ENCODE results near the gene RCVRN. TPM values are rescaled to one million over a fixed set of nuclear protein-coding genes. Genes with fewer than 3 reads are reported as not detected.

RCVRN gene
- total RNA-seq, 6 experiments from 2014 or later = not detected

- Histone ChIP-seq H3K9me3 (no peaks in the 10 kb centered on the region), H3K27ac (no peak overlapping the region), H3K27me3 (no peaks in the 10 kb centered on the region), H3K4me1 (no peaks in the 10 kb centered on the region), H3K36me3 (no peaks in the 10 kb centered on the region), H3K4me3 (no peak overlapping the region)
- WGBS (ENCODE audit: insufficient coverage, low coverage, low lambda C conversion rate, missing lambda C conversion rate) = 25% methylated on average over 1 of the region's 1 CpG
- DNase-seq (no peak), ATAC-seq (no peak)
- intact Hi-C loops (cut with DNase I) = no loop called here
- TF ChIP-seq, protein P1, sequence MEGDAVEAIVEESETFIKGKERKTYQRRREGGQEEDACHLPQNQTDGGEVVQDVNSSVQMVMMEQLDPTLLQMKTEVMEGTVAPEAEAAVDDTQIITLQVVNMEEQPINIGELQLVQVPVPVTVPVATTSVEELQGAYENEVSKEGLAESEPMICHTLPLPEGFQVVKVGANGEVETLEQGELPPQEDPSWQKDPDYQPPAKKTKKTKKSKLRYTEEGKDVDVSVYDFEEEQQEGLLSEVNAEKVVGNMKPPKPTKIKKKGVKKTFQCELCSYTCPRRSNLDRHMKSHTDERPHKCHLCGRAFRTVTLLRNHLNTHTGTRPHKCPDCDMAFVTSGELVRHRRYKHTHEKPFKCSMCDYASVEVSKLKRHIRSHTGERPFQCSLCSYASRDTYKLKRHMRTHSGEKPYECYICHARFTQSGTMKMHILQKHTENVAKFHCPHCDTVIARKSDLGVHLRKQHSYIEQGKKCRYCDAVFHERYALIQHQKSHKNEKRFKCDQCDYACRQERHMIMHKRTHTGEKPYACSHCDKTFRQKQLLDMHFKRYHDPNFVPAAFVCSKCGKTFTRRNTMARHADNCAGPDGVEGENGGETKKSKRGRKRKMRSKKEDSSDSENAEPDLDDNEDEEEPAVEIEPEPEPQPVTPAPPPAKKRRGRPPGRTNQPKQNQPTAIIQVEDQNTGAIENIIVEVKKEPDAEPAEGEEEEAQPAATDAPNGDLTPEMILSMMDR (IDR thresholded peaks at IDR 0.05) = no peak
- no peak for TF ChIP-seq POLR2A (IDR thresholded peaks at IDR 0.05)
Measured at GRCh38 chr17:9938764-9939163, 33.7 kb upstream of the RCVRN start.

- H3K4me1 ChIP-seq = no peaks in the 10 kb centered on the region
- TF ChIP-seq, protein P1 (IDR thresholded peaks at IDR 0.05) = no peak
- no peak for TF ChIP-seq POLR2A (IDR thresholded peaks at IDR 0.05)
- DNase-seq = peak in 1 of 3 donors; percentile 16
- H3K4me3 ChIP-seq = no peak overlapping the region
- no peaks in the 10 kb centered on the region for H3K36me3 ChIP-seq
- no peak overlapping the region for H3K27ac ChIP-seq
- WGBS (ENCODE audit: insufficient coverage, low coverage, low lambda C conversion rate, missing lambda C conversion rate) = 86% methylated on average over 9 of the region's 9 CpGs
- H3K27me3 ChIP-seq = no peaks in the 10 kb centered on the region
- intact Hi-C loops (cut with DNase I) = no loop called here
- H3K9me3 ChIP-seq = no peaks in the 10 kb centered on the region
- ATAC-seq = no peak
Measured at GRCh38 chr17:9937901-9938300, 32.8 kb upstream of the RCVRN start.

- Histone ChIP-seq H3K4me1 (no peaks in the 10 kb centered on the region), H3K4me3 (no peak overlapping the region), H3K9me3 (no peaks in the 10 kb centered on the region), H3K36me3 (no peaks in the 10 kb centered on the region), H3K27ac (no peak overlapping the region), H3K27me3 (no peaks in the 10 kb centered on the region)
- 74% methylated on average over 3 of the region's 13 CpGs for WGBS (ENCODE audit: insufficient coverage, low coverage, low lambda C conversion rate, missing lambda C conversion rate)
- intact Hi-C loops (cut with DNase I) = no loop called here
- ATAC-seq = peak in 2 of 4 donors; percentile 22 to 53
- no peak for TF ChIP-seq POLR2A (IDR thresholded peaks at IDR 0.05)
- TF ChIP-seq, protein P1 (IDR thresholded peaks at IDR 0.05) = no peak
- DNase-seq = peak in 1 of 3 donors; percentile 41
Measured at GRCh38 chr17:9937241-9937761, 32.2 kb upstream of the RCVRN start.

DNA sequence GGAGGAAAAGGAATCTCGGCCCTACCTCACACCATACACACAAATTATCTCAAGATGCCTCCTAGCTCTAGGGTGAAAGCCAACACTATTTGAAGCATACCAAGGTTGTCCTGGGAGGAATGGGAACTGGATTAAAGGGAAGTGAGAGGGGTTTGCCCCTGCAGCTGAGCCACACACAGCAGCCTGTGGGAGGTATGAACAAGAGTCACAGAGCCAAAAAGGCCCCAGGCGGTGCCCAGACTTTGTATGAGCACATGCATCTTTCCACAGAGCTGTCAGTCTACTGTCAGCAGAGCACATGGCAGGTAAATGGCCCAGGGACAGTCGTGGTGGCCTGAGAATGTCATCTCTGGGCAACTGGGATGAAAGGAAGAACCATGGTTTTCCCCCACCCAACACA, 31.0 kb upstream of the RCVRN start:
- no peak for ATAC-seq
- no peak overlapping the region for H3K27ac ChIP-seq

More for the DNA sequence above, 31.0 kb upstream of the RCVRN start:
- H3K27me3 ChIP-seq = no peaks in the 10 kb centered on the region
- intact Hi-C loops (cut with DNase I) = no loop called here
- WGBS (ENCODE audit: insufficient coverage, low coverage, low lambda C conversion rate, missing lambda C conversion rate) = 52% methylated on average over 2 of the region's 3 CpGs
- H3K4me1 ChIP-seq = no peaks in the 10 kb centered on the region
- TF ChIP-seq, protein P1 (IDR thresholded peaks at IDR 0.05) = no peak
- no peak for TF ChIP-seq POLR2A (IDR thresholded peaks at IDR 0.05)
- no peaks in the 10 kb centered on the region for H3K36me3 ChIP-seq
- H3K4me3 ChIP-seq = no peak overlapping the region
- DNase-seq = no peak
- H3K9me3 ChIP-seq = no peaks in the 10 kb centered on the region

Measured in right lobe of liver (tissue), 6 donors.